ENCODE measurements around the gene CCNYL1. TPM values are rescaled to one million over a fixed set of nuclear protein-coding genes. Genes with fewer than 3 reads are reported as not detected.

CCNYL1 gene
- total RNA-seq, 2 donors from 2014 or later: 10.5 to 20.4 TPM

Other genes starting within 250 kb of the CCNYL1 start
- gene CREB1, start 181.7 kb upstream of the CCNYL1 start, total RNA-seq: 10 to 100 TPM; 40.4 to 40.6 TPM
- 10 to 100 TPM; 11.9 to 14.5 TPM for gene METTL21A, start 86.2 kb upstream of the CCNYL1 start, total RNA-seq
- gene FZD5, start 58.3 kb downstream of the CCNYL1 start, total RNA-seq: 1 to 10 TPM; 4.9 to 5.0 TPM